CD14-positive monocyte (primary cell): ENCODE measurements around the gene TTC28. TPM values are rescaled to one million over a fixed set of nuclear protein-coding genes. Genes with fewer than 3 reads are reported as not detected.

ENCODE experiments used
- DNase-seq, 3 donors: peaks; one replicate each; pipeline ENCODE4 v3.0.0-alpha.2; 2011 to 2022
- H2AFZ ChIP-seq: 2 replicates; pipeline ENCODE4 v1.6.0; 2012; ENCODE audit warnings: mild to moderate bottlenecking, low read depth, low read length, inconsistent platforms; ENCODE audit not compliant: insufficient read depth, poor library complexity, severe bottlenecking
- H3K27ac ChIP-seq, 2 donors: 1 replicate in 1 of 2; 2 replicates in 1 of 2; pipeline ENCODE4 v1.5.1; 2012 to 2013; ENCODE audit warnings: low read length in 2 of 2, control low read depth in 1 of 2, inconsistent platforms in 1 of 2, low read depth in 1 of 2, mild to moderate bottlenecking in 1 of 2
- H3K27me3 ChIP-seq, 2 donors: one replicate each; pipeline versions ENCODE4 v1.6.0 to v1.6.1; 2011 to 2013; ENCODE audit warnings: low read length in 2 of 2; ENCODE audit not compliant: control insufficient read depth in 2 of 2, insufficient read depth in 2 of 2
- H3K36me3 ChIP-seq, 2 donors: replicated peaks in 1 of 2; 1 replicate in 1 of 2; 2 replicates in 1 of 2; pipeline versions ENCODE4 v1.5.1 to v1.6.1; 2012 to 2013; ENCODE audit warnings: low read length in 2 of 2, control low read depth in 1 of 2, inconsistent platforms in 1 of 2, mild to moderate bottlenecking in 1 of 2; ENCODE audit not compliant: insufficient read depth in 2 of 2, control insufficient read depth in 1 of 2
- H3K4me1 ChIP-seq, 2 donors: 1 replicate in 1 of 2; 2 replicates in 1 of 2; pipeline versions ENCODE4 v1.5.1 to v1.6.1; 2012 to 2013; ENCODE audit warnings: low read length in 2 of 2, control low read depth in 1 of 2, inconsistent platforms in 1 of 2, mild to moderate bottlenecking in 1 of 2, moderate library complexity in 1 of 2; ENCODE audit not compliant: insufficient read depth in 2 of 2, control insufficient read depth in 1 of 2
- H3K4me2 ChIP-seq: replicated peaks from 2 replicates; pipeline ENCODE3; 2012; ENCODE audit warnings: low read length, moderate library complexity, mild to moderate bottlenecking; ENCODE audit not compliant: poor library complexity, severe bottlenecking; ENCODE audit errors: extremely low read depth
- H3K4me3 ChIP-seq, 3 experiments: fragments of 200-600 bp in 1 of 3; sonication (generic) in 1 of 3; replicated peaks in 1 of 3; 1 replicate in 2 of 3; 2 replicates in 1 of 3; pipeline ENCODE4 v1.5.1; 2011 to 2013; ENCODE audit warnings: low read length in 3 of 3, mild to moderate bottlenecking in 3 of 3, control low read depth in 2 of 3, low read depth in 2 of 3, inconsistent platforms in 1 of 3, moderate library complexity in 1 of 3
- H3K79me2 ChIP-seq: 2 replicates; pipeline ENCODE4 v1.6.0; 2012; ENCODE audit warnings: mild to moderate bottlenecking, control low read depth, inconsistent platforms, low read length, moderate library complexity; ENCODE audit not compliant: insufficient read depth
- H3K9ac ChIP-seq: 2 replicates; pipeline ENCODE4 v1.6.0; 2017; ENCODE audit warnings: low read length, mild to moderate bottlenecking; ENCODE audit not compliant: insufficient read depth, poor library complexity, severe bottlenecking
- H3K9me3 ChIP-seq, 2 donors: replicated peaks in 1 of 2; 1 replicate in 1 of 2; 2 replicates in 1 of 2; pipeline versions ENCODE4 v1.5.1 to v1.6.1; 2012 to 2013; ENCODE audit warnings: low read length in 2 of 2, control low read depth in 1 of 2; ENCODE audit not compliant: control insufficient read depth in 1 of 2, insufficient read depth in 1 of 2
- H4K20me1 ChIP-seq: 2 replicates; pipeline ENCODE4 v1.6.0; 2012; ENCODE audit warnings: mild to moderate bottlenecking, low read length, control low read depth, moderate library complexity; ENCODE audit not compliant: insufficient read depth
- H3K27ac Mint-ChIP-seq, 7 donors: one replicate each; pipeline ENCODE4 v1.8.0; 2020; ENCODE audit warnings: mild to moderate bottlenecking in 7 of 7, mixed read lengths in 7 of 7, moderate library complexity in 6 of 7, inconsistent platforms in 2 of 7
- H3K27me3 Mint-ChIP-seq, 3 donors: one replicate each; pipeline ENCODE4 v1.8.0; 2021 to 2022; ENCODE audit warnings: low read depth in 3 of 3, mild to moderate bottlenecking in 3 of 3, mixed read lengths in 3 of 3, moderate library complexity in 3 of 3, inconsistent platforms in 1 of 3
- H3K36me3 Mint-ChIP-seq, 2 donors: one replicate each; pipeline ENCODE4 v1.8.0; 2020; ENCODE audit warnings: mixed read lengths in 2 of 2, inconsistent platforms in 1 of 2, mild to moderate bottlenecking in 1 of 2
- H3K4me1 Mint-ChIP-seq: one replicate; pipeline ENCODE4 v1.8.0; 2020; ENCODE audit warnings: mild to moderate bottlenecking, mixed read lengths
- H3K4me3 Mint-ChIP-seq, 2 donors: one replicate each; pipeline ENCODE4 v1.8.0; 2020; ENCODE audit warnings: mild to moderate bottlenecking in 2 of 2, mixed read lengths in 2 of 2, moderate library complexity in 1 of 2
- H3K9me3 Mint-ChIP-seq, 7 donors: one replicate each; pipeline ENCODE4 v1.8.0; 2020 to 2022; ENCODE audit warnings: mixed read lengths in 7 of 7, mild to moderate bottlenecking in 6 of 7, moderate library complexity in 6 of 7, inconsistent platforms in 2 of 7
- CTCF ChIP-seq: fragments of 200-600 bp; IDR thresholded peaks from one replicate; pipeline ENCODE4 v1.8.0; 2022; ENCODE audit warnings: antibody characterized with exemption, mild to moderate bottlenecking
- WGBS: methylation state at CpG from one replicate; pipeline ENCODE4 v1.1.5; 2013; ENCODE audit warnings: missing lambda C conversion rate; ENCODE audit not compliant: insufficient coverage; 5-methylcytosine and 5-hydroxymethylcytosine counted together
- intact Hi-C, 2 donors: fragments of 100-400 bp; cut with micrococcal nuclease; formaldehyde crosslinking; loops; one replicate each; pipeline versions ENCODE4 v1.15.0 to v1.15.1; 2023
- polyA plus RNA-seq, 3 donors: library from polyadenylated mRNA; depleted of rRNA in 1 of 3; unstranded in 2 of 3; stranded (reverse) in 1 of 3; fragments of 300-500 nt in 2 of 3; fragments of >200 nt in 1 of 3; fragmentation: Illumina TruSeq in 2 of 3; gene quantifications; 1 replicate in 2 of 3; 2 replicates in 1 of 3; pipeline ENCODE4 v1.2.3, GENCODE V29; 2012 to 2021

TTC28 gene
- polyA plus RNA-seq, 3 donors, result 0.24 to 0.61 TPM; not detected in 1

GRCh38 chr22:28025333-28025732 is 654.3 kb downstream of the TTC28 start:
- intact Hi-C loops, result loop anchor here in 1 of 2 donors (10.0 kb wide), 1 partner anchor 569 kb away; no protein-coding TSS in a partner anchor
- 98% methylated on average over 5 of the region's 7 CpGs for WGBS
- no peak for DNase-seq

GRCh38 chr22:28024422-28024888 is 655.2 kb downstream of the TTC28 start:
- 89% methylated on average over 2 of the region's 4 CpGs for WGBS
- Histone ChIP-seq H3K4me3 (no peak overlapping the region), H3K27ac (no peak overlapping the region), H3K36me3 (no peaks in the 10 kb centered on the region), H3K79me2 (no peaks in the 10 kb centered on the region), H2AFZ (no peak overlapping the region), H3K27me3 (no peaks in the 10 kb centered on the region), H3K9ac (no peak overlapping the region), H4K20me1 (no peaks in the 10 kb centered on the region), H3K4me2 (no peak overlapping the region), H3K9me3 (no peaks in the 10 kb centered on the region), H3K4me1 (no peaks in the 10 kb centered on the region)
- H3K36me3 Mint-ChIP-seq, result no peaks in the 10 kb centered on the region
- peak overlapping the region in 1 of 7 donors; percentile 47 for H3K27ac Mint-ChIP-seq
- peak overlapping the region in 1 of 2 donors; percentile 12 for H3K4me3 Mint-ChIP-seq
- no peaks in the 10 kb centered on the region for H3K4me1 Mint-ChIP-seq
- H3K27me3 Mint-ChIP-seq, result peaks cover 0 to 3% (median 2%) of the 10 kb centered on the region in 3 donors
- H3K9me3 Mint-ChIP-seq, result peaks cover 0 to 3% (median 0%) of the 10 kb centered on the region in 7 donors
- intact Hi-C loops, result loop anchor here (5.0 to 10.0 kb wide), 2 partner anchors 568 to 570 kb away; no protein-coding TSS in a partner anchor
- DNase-seq, result no peak
- TF ChIP-seq CTCF, result no peak

More at GRCh38 chr22:28025333-28025732, 654.3 kb downstream of the TTC28 start:
- Histone ChIP-seq H3K27me3 (no peaks in the 10 kb centered on the region), H3K9me3 (no peaks in the 10 kb centered on the region), H3K27ac (no peak overlapping the region), H3K4me2 (no peak overlapping the region), H3K9ac (no peak overlapping the region), H2AFZ (no peak overlapping the region), H3K79me2 (no peaks in the 10 kb centered on the region), H3K4me1 (no peaks in the 10 kb centered on the region), H3K4me3 (no peak overlapping the region), H4K20me1 (no peaks in the 10 kb centered on the region), H3K36me3 (no peaks in the 10 kb centered on the region)
- H3K9me3 Mint-ChIP-seq, result peaks cover 0 to 3% (median 0%) of the 10 kb centered on the region in 7 donors
- H3K36me3 Mint-ChIP-seq, result no peaks in the 10 kb centered on the region
- TF ChIP-seq CTCF, result no peak
- H3K4me1 Mint-ChIP-seq, result no peaks in the 10 kb centered on the region
- no peak overlapping the region for H3K4me3 Mint-ChIP-seq
- no peak overlapping the region for H3K27ac Mint-ChIP-seq
- H3K27me3 Mint-ChIP-seq, result peaks cover 0 to 3% (median 2%) of the 10 kb centered on the region in 3 donors
